ENCODE results near the gene PITX1.

DNA sequence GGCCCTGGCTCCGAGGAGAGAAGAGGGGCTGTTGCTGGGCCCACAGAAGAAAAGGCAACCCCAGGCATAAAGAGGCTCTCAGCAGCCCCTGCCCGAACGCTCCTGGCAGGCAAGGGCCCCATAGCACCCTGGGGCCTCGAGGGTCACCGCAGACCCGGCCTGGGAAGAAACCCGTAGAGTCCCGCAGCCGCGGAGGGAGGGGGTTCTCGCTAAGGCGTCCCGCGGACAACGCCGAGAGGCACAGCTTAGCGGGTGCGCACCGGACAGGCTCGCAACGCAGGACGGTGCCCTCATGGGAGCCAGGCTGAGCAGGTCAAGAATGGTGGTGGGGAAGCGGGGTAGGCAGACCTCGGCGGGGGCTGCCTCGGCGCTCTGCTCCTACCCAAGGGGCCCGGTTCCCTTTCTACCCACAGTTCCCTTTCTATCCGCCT, 6.7 kb downstream of the PITX1 start:
- no peak for TF ChIP-seq CTCF (conservative IDR thresholded peaks at IDR 0.05; ENCODE audit: low read length)
- no peak for TF ChIP-seq EZH2phosphoT487 (IDR thresholded peaks at IDR 0.05; ENCODE audit: borderline replicate concordance, low read depth, low read length)
